GM13977 (cell line): Measurements from ENCODE around the gene MYBL2.

ENCODE experiments used
- DNase-seq: peaks from one replicate; pipeline ENCODE4 v3.0.0; 2012; ENCODE audit warnings: low spot score
- in situ Hi-C: fragments of 300-500 bp; cut with MboI; formaldehyde crosslinking; loops from one replicate; pipeline ENCODE4 v1.12.0; 2022; ENCODE audit warnings: low sequenced_read_pairs, low pct_unique_long_range_greater_than_20kb, mixed read lengths, inconsistent platforms; ENCODE audit not compliant: unreplicated experiment
- TF ChIP-seq, protein P1 (sequence below): IDR thresholded peaks from 2 replicates; pipeline ENCODE4 v1.5.1; 2012; ENCODE audit warnings: mild to moderate bottlenecking, control low read depth; ENCODE audit not compliant: insufficient read depth; ENCODE audit errors: extremely low read depth, missing control alignments

The MYBL2 gene

DNA sequence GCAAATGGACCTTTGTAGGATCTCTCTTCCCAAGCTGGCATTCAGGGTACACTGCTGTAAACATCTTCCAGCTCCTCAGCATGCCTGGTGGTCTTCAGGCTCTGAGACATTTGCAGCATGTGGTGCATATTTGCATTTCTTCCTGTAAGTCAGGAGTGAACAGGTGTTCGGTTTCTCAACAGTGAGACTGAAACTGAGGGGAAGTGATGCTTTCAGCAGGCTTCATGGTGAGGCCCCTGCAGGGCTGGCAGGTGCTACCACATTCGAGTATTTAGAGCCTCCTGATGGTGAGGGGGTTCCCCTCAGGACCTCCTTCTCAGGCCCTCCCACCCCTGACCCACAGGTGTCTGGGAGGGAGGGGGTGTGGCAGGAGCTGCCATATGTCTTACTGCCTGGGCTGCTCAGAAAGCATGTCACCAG lies 15.1 kb downstream of the MYBL2 start:
- DNase-seq, result peak; percentile 81
- in situ Hi-C loops, result no loop called here
- TF ChIP-seq, protein P1, sequence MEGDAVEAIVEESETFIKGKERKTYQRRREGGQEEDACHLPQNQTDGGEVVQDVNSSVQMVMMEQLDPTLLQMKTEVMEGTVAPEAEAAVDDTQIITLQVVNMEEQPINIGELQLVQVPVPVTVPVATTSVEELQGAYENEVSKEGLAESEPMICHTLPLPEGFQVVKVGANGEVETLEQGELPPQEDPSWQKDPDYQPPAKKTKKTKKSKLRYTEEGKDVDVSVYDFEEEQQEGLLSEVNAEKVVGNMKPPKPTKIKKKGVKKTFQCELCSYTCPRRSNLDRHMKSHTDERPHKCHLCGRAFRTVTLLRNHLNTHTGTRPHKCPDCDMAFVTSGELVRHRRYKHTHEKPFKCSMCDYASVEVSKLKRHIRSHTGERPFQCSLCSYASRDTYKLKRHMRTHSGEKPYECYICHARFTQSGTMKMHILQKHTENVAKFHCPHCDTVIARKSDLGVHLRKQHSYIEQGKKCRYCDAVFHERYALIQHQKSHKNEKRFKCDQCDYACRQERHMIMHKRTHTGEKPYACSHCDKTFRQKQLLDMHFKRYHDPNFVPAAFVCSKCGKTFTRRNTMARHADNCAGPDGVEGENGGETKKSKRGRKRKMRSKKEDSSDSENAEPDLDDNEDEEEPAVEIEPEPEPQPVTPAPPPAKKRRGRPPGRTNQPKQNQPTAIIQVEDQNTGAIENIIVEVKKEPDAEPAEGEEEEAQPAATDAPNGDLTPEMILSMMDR, result no peak

DNA sequence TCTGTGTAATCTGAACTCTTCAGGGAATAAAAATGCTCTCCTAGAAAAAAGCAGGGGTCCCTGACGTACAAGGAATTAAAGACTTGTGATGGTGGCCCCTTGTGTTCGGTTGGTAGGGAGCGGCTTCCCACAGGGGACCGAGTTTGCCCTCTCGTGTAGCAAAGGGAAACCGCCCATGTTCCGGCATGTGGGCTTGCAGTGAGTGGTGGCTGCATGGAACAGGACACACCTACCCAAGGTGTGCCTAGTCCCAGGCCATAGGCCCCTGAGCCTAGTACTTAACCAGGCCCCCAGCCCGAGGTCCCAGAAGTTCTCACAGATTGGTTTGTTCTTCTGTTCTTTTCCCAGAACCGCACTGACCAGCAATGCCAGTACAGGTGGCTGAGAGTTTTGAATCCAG lies 15.5 kb downstream of the MYBL2 start:
- in situ Hi-C loops, result no loop called here
- TF ChIP-seq, protein P1, result no peak
- no peak for DNase-seq

DNA sequence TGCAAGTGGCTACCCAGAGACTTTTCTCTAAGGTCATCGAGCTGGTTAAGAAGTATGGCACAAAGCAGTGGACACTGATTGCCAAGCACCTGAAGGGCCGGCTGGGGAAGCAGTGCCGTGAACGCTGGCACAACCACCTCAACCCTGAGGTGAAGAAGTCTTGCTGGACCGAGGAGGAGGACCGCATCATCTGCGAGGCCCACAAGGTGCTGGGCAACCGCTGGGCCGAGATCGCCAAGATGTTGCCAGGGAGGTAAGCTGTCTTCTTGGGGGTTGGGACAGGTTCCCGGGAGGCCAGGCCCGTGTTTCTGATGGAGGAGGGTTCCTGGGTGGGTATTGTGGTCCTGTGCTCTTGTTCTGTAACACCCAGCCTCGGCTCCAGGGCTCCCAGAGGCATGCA lies 19.9 kb downstream of the MYBL2 start:
- in situ Hi-C loops, result no loop called here
- TF ChIP-seq, protein P1, result no peak
- DNase-seq, result no peak

DNA sequence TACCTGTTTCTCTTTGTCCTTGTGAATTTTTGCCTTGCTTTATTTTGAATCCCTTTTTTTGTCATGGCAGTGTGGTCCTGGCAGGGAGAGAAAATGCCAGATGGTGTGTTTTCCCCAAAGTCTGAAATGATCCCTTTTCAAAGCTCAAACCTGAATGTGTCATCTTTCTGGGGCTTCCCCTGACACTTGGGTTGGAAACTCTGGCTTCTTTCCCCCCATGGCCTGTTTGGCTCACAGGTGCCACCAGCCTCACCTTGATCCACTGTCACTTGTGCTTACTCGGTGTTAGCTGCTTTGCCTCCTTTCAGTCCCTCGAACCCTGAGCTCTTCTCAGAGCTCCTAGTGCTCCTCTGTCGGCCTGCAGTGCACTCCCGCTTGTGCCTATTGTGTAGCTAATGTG lies 22.3 kb downstream of the MYBL2 start:
- TF ChIP-seq, protein P1, result no peak
- no peak for DNase-seq
- in situ Hi-C loops, result no loop called here

DNA sequence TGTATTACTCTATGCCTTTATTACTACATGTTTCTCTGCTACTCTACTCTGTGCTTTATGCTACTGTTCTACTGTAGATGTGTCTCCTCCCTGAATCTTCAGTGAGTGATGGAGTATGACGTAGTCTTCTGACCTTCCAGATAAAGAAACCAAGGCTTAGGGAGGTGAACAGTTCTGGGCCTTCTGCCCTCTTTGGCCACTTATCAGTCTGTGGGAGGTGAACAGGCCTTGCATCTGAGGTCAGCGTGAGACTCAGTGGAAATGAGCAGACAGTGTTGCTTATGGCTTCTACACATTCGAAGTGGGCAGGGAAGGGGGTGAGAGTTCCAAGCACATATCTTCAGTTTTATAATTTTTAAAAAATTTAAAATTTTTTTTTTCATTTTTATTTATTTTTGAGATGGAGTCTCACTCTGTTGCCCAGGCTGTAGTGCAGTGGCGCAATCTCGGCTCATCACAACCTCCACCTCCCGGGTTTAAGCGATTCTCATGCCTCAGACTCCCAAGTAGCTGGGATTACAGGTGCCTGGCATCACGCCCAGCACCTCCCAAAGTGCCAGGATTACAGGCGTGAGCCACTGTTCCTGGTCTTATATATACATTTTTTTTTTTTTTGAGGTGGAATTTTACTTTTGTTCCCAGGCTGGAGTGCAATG lies 24.2 kb downstream of the MYBL2 start:
- DNase-seq, result no peak
- TF ChIP-seq, protein P1, result no peak
- in situ Hi-C loops, result loop anchor here (10.0 kb wide), 1 partner anchor 156 kb away; no protein-coding TSS in a partner anchor

DNA sequence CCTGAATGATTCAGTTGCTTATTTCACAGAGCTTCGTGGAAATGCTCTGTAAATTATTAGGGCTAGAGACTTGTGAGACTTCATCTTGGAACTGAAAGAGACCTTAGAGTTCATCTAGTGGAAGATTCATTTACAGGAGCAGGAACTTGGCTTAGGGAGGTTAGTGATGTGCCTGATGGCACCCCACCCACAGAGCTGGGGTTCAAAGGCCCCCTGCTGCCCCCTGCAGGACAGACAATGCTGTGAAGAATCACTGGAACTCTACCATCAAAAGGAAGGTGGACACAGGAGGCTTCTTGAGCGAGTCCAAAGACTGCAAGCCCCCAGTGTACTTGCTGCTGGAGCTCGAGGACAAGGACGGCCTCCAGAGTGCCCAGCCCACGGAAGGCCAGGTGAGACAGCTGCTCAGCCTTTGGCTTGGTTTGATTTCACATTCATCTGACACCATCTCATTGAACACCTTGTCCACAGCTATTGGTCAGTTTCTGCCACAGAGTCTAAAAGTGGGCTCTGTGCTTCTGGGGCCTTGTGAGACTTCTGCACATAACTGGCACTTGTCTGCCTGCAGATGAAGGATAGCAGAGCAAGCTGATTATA lies 25.1 kb downstream of the MYBL2 start:
- DNase-seq, result peak; percentile 76
- TF ChIP-seq, protein P1, result peak; percentile 84
- in situ Hi-C loops, result loop anchor here (10.0 kb wide), 1 partner anchor 157 kb away; no protein-coding TSS in a partner anchor
